Neural progenitor cell (in vitro differentiated cells): Measurements from ENCODE around the gene PDGFRB.

Experiments
- CTCF ChIP-seq: fragments of 200-600 bp; sonication (generic); IDR thresholded peaks from 2 replicates; pipeline ENCODE4 v1.5.1; 2017; ENCODE audit warnings: antibody characterized with exemption, mild to moderate bottlenecking
- EZH2 ChIP-seq: fragments of 200-600 bp; sonication (generic); IDR thresholded peaks from 2 replicates; pipeline ENCODE4 v1.6.1; 2017; ENCODE audit warnings: antibody characterized with exemption, mild to moderate bottlenecking, moderate library complexity
- EZH2phosphoT487 ChIP-seq: fragments of 200-600 bp; sonication (generic); IDR thresholded peaks from 2 replicates; pipeline ENCODE4 v1.6.1; 2017; ENCODE audit warnings: antibody characterized with exemption

GRCh38 chr5:150097152-150097551, 58.5 kb downstream of the PDGFRB start:
- TF ChIP-seq CTCF (no peak), EZH2phosphoT487 (no peak), EZH2 (no peak)
